ENCODE data around the gene BAD. TPM values are rescaled to one million over a fixed set of nuclear protein-coding genes. Genes with fewer than 3 reads are reported as not detected.
A peak's percentile ranks its signal among the peaks of the same experiment; 100 is the strongest.

The BAD gene
- total and polyA plus RNA-seq, 8 donors, result 45.0 to 71.4 (median 55.1) TPM

- no peak for DNase-seq
- Histone ChIP-seq H3K4me3 (no peak overlapping the region), H3K27me3 (no peaks in the 10 kb centered on the region), H3K27ac (no peak overlapping the region), H3K36me3 (peaks cover 0 to 34% of the 10 kb centered on the region in 2 donors), H3K4me1 (peaks cover 18 to 29% of the 10 kb centered on the region in 2 donors), H3K9me3 (no peaks in the 10 kb centered on the region)
- no peak for ATAC-seq
- intact Hi-C loops (cut with DNase I), result no loop called here
- no peak for TF ChIP-seq CTCF (IDR thresholded peaks at IDR 0.05)
These were observed 2.3 kb downstream of the BAD start for GRCh38 chr11:64281957-64282770.

DNA sequence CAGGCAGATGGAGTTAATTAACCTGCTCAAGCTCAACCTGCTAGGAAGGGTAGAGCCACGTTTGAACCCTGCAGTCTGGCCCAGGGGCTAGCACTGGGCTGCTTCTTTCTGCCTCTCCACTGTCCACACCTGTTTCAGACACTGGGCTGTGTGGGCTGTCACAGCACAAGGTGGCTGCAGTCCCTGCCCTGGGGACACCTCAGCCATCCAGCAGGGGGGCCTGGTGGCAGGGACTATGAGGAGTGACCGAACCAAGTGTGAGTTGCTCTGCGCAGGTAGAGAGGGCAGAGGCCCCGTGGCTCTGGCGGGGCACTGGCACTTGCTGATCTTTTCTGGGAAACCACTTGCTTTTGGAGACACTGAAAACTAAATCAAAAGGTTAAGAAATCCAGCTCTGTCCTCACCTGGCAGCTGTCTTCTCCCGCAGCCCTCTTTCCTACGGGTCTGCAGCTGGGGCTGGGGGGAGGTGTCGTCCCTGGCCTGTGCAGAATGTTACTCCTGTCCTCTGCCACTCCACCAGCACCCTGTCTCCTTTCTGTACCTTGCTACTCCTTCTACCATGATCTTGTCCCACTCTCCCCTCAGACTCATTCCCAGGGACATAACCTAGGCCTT is 5.8 kb downstream of the BAD start:
- H3K9me3 ChIP-seq, result no peaks in the 10 kb centered on the region
- H3K4me1 ChIP-seq, result peaks cover 7 to 10% of the 10 kb centered on the region in 2 donors
- no peak overlapping the region for H3K4me3 ChIP-seq
- H3K27ac ChIP-seq, result no peak overlapping the region
- H3K27me3 ChIP-seq, result no peaks in the 10 kb centered on the region
- TF ChIP-seq CTCF (IDR thresholded peaks at IDR 0.05), result no peak
- DNase-seq (no peak), ATAC-seq (no peak)
- H3K36me3 ChIP-seq, result peaks cover 0 to 56% of the 10 kb centered on the region in 2 donors
- intact Hi-C loops (cut with DNase I), result no loop called here

DNA sequence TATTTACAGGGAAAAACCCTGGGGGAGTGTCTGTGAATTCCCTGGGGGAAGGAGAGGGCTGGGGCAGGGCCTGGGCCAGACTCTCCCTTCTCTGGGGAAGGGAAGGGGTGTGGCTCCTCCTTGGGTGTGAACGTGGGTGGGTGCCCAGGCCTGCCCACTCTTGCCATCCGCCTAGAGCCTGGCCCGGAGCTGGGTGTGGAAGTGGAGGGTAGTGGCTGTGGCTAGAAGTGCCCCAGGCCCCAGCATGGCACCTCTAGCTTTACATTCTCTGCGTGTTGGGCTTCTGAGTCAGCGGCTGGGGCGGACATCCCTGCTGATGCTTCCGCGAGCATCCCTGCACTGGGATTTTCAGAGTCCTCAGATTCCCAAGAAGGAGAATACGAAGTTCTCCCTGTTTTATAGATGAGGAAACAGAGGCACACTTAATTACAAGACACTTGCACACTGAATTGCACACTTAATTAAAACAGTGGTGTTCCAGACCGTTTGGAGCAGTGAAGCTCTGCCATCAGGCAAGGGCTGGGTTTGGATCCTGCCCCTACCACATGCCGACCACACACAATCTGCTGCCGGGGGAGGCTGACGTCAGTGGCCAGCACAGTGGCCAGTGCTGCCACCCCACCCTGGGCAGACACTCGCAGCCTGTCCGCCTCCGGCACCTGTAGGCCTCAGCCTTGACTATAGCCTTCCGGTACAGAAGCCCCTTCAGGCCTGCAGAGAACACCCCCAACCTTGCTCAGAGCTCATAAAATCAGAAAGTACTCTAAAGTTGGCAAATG is 7.6 kb downstream of the BAD start:
- DNase-seq (no peak), ATAC-seq (peak; percentile 50)
- TF ChIP-seq CTCF (IDR thresholded peaks at IDR 0.05), result no peak
- peaks cover 0 to 48% of the 10 kb centered on the region in 2 donors for H3K36me3 ChIP-seq
- intact Hi-C loops (cut with DNase I), result no loop called here
- no peaks in the 10 kb centered on the region for H3K27me3 ChIP-seq
- H3K27ac ChIP-seq, result no peak overlapping the region
- H3K9me3 ChIP-seq, result no peaks in the 10 kb centered on the region
- no peak overlapping the region for H3K4me3 ChIP-seq
- peaks cover 3 to 14% of the 10 kb centered on the region in 2 donors for H3K4me1 ChIP-seq

DNA sequence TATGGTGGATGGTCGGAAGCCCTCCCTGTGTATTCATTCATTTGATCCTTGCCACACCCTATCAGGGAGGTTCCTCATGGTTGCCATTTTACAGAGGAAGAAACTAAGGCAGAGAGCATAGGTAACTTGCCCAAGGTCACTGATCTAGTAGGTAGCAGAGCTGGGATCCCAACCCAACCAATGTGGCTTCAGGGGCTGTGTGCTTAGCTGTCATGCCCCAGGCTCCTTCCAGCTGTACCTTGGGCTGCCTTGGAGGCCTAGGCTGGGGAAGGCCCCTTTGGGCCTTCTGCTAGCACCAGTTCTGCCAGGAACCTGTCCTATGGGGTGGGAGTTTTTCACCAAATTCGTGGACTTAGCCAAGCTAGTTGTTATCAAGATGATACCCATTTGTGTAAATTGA is 8.6 kb downstream of the BAD start:
- DNase-seq (no peak), ATAC-seq (no peak)
- Histone ChIP-seq H3K9me3 (no peaks in the 10 kb centered on the region), H3K27ac (no peak overlapping the region), H3K36me3 (peaks cover 0 to 42% of the 10 kb centered on the region in 2 donors), H3K4me3 (no peak overlapping the region), H3K4me1 (peaks cover 5 to 19% of the 10 kb centered on the region in 2 donors), H3K27me3 (no peaks in the 10 kb centered on the region)
- intact Hi-C loops (cut with DNase I), result no loop called here
- no peak for TF ChIP-seq CTCF (IDR thresholded peaks at IDR 0.05)
